Measurements from ENCODE around the gene FAM124A. TPM values are rescaled to one million over a fixed set of nuclear protein-coding genes. Genes with fewer than 3 reads are reported as not detected.

The FAM124A gene
- total RNA-seq, 2 donors from 2014 or later = 0.29 TPM; not detected in 1

GRCh38 chr13:51223560-51224270, 1.5 kb downstream of the FAM124A start:
- Mint-ChIP-seq H3K4me1 (peaks cover 7% of the 10 kb centered on the region), H3K27ac (no peak overlapping the region), H3K36me3 (ENCODE audit: low read depth) (peaks cover 4% of the 10 kb centered on the region), H3K4me3 (peak overlapping the region; percentile 64), H3K27me3 (peaks cover 70% of the 10 kb centered on the region)
- no peaks in the 10 kb centered on the region for H3K9me3 ChIP-seq (ENCODE audit: control insufficient read depth, low read length, poor library complexity, severe bottlenecking)
- DNase-seq = no peak
- ATAC-seq = no peak

GRCh38 chr13:51225029-51225428, 2.8 kb downstream of the FAM124A start:
- H3K4me3 Mint-ChIP-seq = no peak overlapping the region
- DNase-seq = no peak
- ATAC-seq = no peak
- peaks cover 4% of the 10 kb centered on the region for H3K36me3 Mint-ChIP-seq (ENCODE audit: low read depth)
- H3K27me3 Mint-ChIP-seq = peaks cover 72% of the 10 kb centered on the region
- peaks cover 7% of the 10 kb centered on the region for H3K4me1 Mint-ChIP-seq
- H3K27ac Mint-ChIP-seq = no peak overlapping the region
- no peaks in the 10 kb centered on the region for H3K9me3 ChIP-seq (ENCODE audit: control insufficient read depth, low read length, poor library complexity, severe bottlenecking)

- H3K36me3 Mint-ChIP-seq (ENCODE audit: low read depth) = peaks cover 4% of the 10 kb centered on the region
Observed at GRCh38 chr13:51227404-51227803, 5.2 kb downstream of the FAM124A start.

GRCh38 chr13:51229101-51229719, 7.0 kb downstream of the FAM124A start:
- ATAC-seq = no peak
- peaks cover 66% of the 10 kb centered on the region for H3K27me3 Mint-ChIP-seq
- DNase-seq = no peak
- H3K4me3 Mint-ChIP-seq = no peak overlapping the region
- H3K4me1 Mint-ChIP-seq = peaks cover 6% of the 10 kb centered on the region
- peaks cover 4% of the 10 kb centered on the region for H3K36me3 Mint-ChIP-seq (ENCODE audit: low read depth)
- H3K27ac Mint-ChIP-seq = no peak overlapping the region
- H3K9me3 ChIP-seq (ENCODE audit: control insufficient read depth, low read length, poor library complexity, severe bottlenecking) = no peaks in the 10 kb centered on the region

More at GRCh38 chr13:51227404-51227803, 5.2 kb downstream of the FAM124A start:
- peaks cover 6% of the 10 kb centered on the region for H3K4me1 Mint-ChIP-seq
- no peak for DNase-seq
- ATAC-seq = no peak
- H3K27me3 Mint-ChIP-seq = peaks cover 74% of the 10 kb centered on the region
- no peaks in the 10 kb centered on the region for H3K9me3 ChIP-seq (ENCODE audit: control insufficient read depth, low read length, poor library complexity, severe bottlenecking)
- no peak overlapping the region for H3K4me3 Mint-ChIP-seq
- no peak overlapping the region for H3K27ac Mint-ChIP-seq

- no peaks in the 10 kb centered on the region for H3K9me3 ChIP-seq (ENCODE audit: control insufficient read depth, low read length, poor library complexity, severe bottlenecking)
- H3K27ac Mint-ChIP-seq = no peak overlapping the region
- DNase-seq = no peak
- peaks cover 67% of the 10 kb centered on the region for H3K27me3 Mint-ChIP-seq
- H3K4me3 Mint-ChIP-seq = no peak overlapping the region
- H3K4me1 Mint-ChIP-seq = peaks cover 6% of the 10 kb centered on the region
- ATAC-seq = no peak
- H3K36me3 Mint-ChIP-seq (ENCODE audit: low read depth) = peaks cover 4% of the 10 kb centered on the region
Observed at GRCh38 chr13:51229731-51230130, 7.5 kb downstream of the FAM124A start.

GRCh38 chr13:51230477-51231105, 8.4 kb downstream of the FAM124A start:
- Mint-ChIP-seq H3K4me1 (peaks cover 3% of the 10 kb centered on the region), H3K4me3 (peak overlapping the region; percentile 39), H3K27me3 (peaks cover 64% of the 10 kb centered on the region), H3K36me3 (ENCODE audit: low read depth) (peaks cover 1% of the 10 kb centered on the region), H3K27ac (no peak overlapping the region)
- ATAC-seq (no peak), DNase-seq (no peak)
- H3K9me3 ChIP-seq (ENCODE audit: control insufficient read depth, low read length, poor library complexity, severe bottlenecking) = no peaks in the 10 kb centered on the region

- H3K4me1 Mint-ChIP-seq = peaks cover 6% of the 10 kb centered on the region
Observed at GRCh38 chr13:51231456-51231855, 9.3 kb downstream of the FAM124A start.

GRCh38 chr13:51232328-51232727, 10.1 kb downstream of the FAM124A start:
- ATAC-seq (no peak), DNase-seq (no peak)
- Mint-ChIP-seq H3K4me3 (no peak overlapping the region), H3K27me3 (peaks cover 67% of the 10 kb centered on the region), H3K4me1 (peaks cover 6% of the 10 kb centered on the region), H3K27ac (no peak overlapping the region), H3K36me3 (ENCODE audit: low read depth) (no peaks in the 10 kb centered on the region)
- H3K9me3 ChIP-seq (ENCODE audit: control insufficient read depth, low read length, poor library complexity, severe bottlenecking) = no peaks in the 10 kb centered on the region

More at GRCh38 chr13:51231456-51231855, 9.3 kb downstream of the FAM124A start:
- no peak for ATAC-seq
- no peak overlapping the region for H3K27ac Mint-ChIP-seq
- peaks cover 64% of the 10 kb centered on the region for H3K27me3 Mint-ChIP-seq
- no peak for DNase-seq
- no peak overlapping the region for H3K4me3 Mint-ChIP-seq
- H3K9me3 ChIP-seq (ENCODE audit: control insufficient read depth, low read length, poor library complexity, severe bottlenecking) = no peaks in the 10 kb centered on the region
- no peaks in the 10 kb centered on the region for H3K36me3 Mint-ChIP-seq (ENCODE audit: low read depth)

- peaks cover 61% of the 10 kb centered on the region for H3K27me3 Mint-ChIP-seq
- H3K36me3 Mint-ChIP-seq (ENCODE audit: low read depth) = no peaks in the 10 kb centered on the region
- H3K9me3 ChIP-seq (ENCODE audit: control insufficient read depth, low read length, poor library complexity, severe bottlenecking) = no peaks in the 10 kb centered on the region
- ATAC-seq (no peak), DNase-seq (no peak)
- H3K4me3 Mint-ChIP-seq = no peak overlapping the region
- H3K4me1 Mint-ChIP-seq = peaks cover 6% of the 10 kb centered on the region
- H3K27ac Mint-ChIP-seq = no peak overlapping the region
Observed at GRCh38 chr13:51233117-51233826, 11.1 kb downstream of the FAM124A start.

- H3K27ac Mint-ChIP-seq = no peak overlapping the region
- no peaks in the 10 kb centered on the region for H3K9me3 ChIP-seq (ENCODE audit: control insufficient read depth, low read length, poor library complexity, severe bottlenecking)
- H3K4me3 Mint-ChIP-seq = no peak overlapping the region
- ATAC-seq = no peak
- peaks cover 6% of the 10 kb centered on the region for H3K4me1 Mint-ChIP-seq
- H3K36me3 Mint-ChIP-seq (ENCODE audit: low read depth) = no peaks in the 10 kb centered on the region
- H3K27me3 Mint-ChIP-seq = peaks cover 53% of the 10 kb centered on the region
- DNase-seq = no peak
Observed at GRCh38 chr13:51234676-51235075, 12.5 kb downstream of the FAM124A start.

- DNase-seq = no peak
- no peak overlapping the region for H3K4me3 Mint-ChIP-seq
- H3K9me3 ChIP-seq (ENCODE audit: control insufficient read depth, low read length, poor library complexity, severe bottlenecking) = no peaks in the 10 kb centered on the region
- ATAC-seq = no peak
- peaks cover 50% of the 10 kb centered on the region for H3K27me3 Mint-ChIP-seq
- H3K4me1 Mint-ChIP-seq = peaks cover 6% of the 10 kb centered on the region
- H3K36me3 Mint-ChIP-seq (ENCODE audit: low read depth) = no peaks in the 10 kb centered on the region
- no peak overlapping the region for H3K27ac Mint-ChIP-seq
Observed at GRCh38 chr13:51235186-51235585, 13.0 kb downstream of the FAM124A start.

- H3K36me3 Mint-ChIP-seq (ENCODE audit: low read depth) = no peaks in the 10 kb centered on the region
- no peaks in the 10 kb centered on the region for H3K9me3 ChIP-seq (ENCODE audit: control insufficient read depth, low read length, poor library complexity, severe bottlenecking)
- H3K4me1 Mint-ChIP-seq = peaks cover 5% of the 10 kb centered on the region
- ATAC-seq (no peak), DNase-seq (no peak)
- H3K27ac Mint-ChIP-seq = no peak overlapping the region
- no peak overlapping the region for H3K4me3 Mint-ChIP-seq
- H3K27me3 Mint-ChIP-seq = peaks cover 52% of the 10 kb centered on the region
Observed at GRCh38 chr13:51235756-51236490, 13.7 kb downstream of the FAM124A start.

GRCh38 chr13:51236491-51236792, 14.2 kb downstream of the FAM124A start:
- H3K4me3 Mint-ChIP-seq = no peak overlapping the region
- ATAC-seq = no peak
- H3K27me3 Mint-ChIP-seq = peaks cover 52% of the 10 kb centered on the region
- H3K9me3 ChIP-seq (ENCODE audit: control insufficient read depth, low read length, poor library complexity, severe bottlenecking) = no peaks in the 10 kb centered on the region
- peaks cover 5% of the 10 kb centered on the region for H3K4me1 Mint-ChIP-seq
- no peak for DNase-seq
- H3K27ac Mint-ChIP-seq = no peak overlapping the region
- H3K36me3 Mint-ChIP-seq (ENCODE audit: low read depth) = no peaks in the 10 kb centered on the region

Data from T-helper 17 cell (primary cell).